ENCODE results near the gene CNFN.

The CNFN gene

DNA sequence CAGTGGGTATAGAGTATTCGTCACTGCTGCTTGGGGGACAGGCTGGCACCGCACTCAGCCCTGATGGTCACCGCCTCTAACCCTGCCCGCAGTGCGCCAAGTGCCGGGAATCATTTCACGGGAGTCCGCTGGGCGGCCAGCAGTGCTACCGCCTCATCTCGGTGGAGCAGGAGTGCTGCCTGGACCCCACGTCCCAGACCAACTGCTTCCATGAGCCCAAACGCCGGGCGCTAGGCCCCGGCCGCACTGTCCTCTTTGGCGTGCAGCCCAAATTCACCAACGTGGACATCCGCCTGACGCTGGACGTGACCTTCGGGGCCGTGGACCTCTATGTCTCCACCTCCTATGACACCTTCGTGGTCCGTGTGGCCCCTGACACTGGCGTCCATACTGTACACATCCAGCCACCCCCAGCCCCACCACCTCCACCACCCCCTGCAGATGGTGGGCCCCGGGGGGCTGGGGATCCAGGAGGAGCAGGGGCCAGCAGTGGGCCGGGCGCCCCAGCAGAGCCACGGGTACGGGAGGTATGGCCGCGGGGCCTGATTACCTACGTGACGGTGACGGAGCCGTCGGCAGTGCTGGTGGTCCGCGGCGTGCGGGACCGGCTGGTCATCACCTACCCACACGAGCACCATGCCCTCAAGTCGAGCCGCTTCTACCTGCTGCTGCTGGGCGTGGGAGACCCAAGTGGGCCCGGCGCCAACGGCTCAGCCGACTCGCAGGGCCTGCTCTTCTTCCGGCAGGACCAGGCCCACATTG is 14.5 kb downstream of the CNFN start:
- no peak for DNase-seq (ENCODE audit: low spot score)

DNA sequence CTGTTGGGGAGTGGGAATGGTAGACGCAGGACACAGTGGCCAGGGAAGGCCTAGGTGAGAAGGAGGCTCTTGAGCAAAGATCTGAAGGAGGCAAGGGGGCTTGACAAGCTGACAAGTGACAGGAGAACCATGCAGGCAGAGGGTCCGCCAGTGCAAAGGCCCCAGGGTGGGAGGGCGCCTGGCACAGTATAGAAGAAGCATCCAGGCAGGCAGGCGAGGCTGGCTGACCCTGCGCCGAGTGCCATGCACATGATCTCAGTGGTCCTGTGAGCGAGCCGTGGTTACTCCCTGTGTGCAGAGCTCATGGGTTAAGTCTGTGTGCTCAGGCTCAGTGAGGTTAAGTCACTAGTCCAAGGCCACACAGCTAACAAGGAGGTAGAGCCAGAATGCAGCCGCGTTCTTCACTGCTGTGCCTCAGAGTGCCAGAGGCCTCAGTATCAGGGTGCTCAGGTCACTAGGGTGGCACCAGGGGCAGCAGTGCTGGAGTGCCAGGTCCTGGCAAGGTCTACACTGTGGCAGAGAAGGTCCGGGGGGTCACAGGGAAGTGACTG is 15.2 kb downstream of the CNFN start:
- no peak for DNase-seq (ENCODE audit: low spot score)

DNA sequence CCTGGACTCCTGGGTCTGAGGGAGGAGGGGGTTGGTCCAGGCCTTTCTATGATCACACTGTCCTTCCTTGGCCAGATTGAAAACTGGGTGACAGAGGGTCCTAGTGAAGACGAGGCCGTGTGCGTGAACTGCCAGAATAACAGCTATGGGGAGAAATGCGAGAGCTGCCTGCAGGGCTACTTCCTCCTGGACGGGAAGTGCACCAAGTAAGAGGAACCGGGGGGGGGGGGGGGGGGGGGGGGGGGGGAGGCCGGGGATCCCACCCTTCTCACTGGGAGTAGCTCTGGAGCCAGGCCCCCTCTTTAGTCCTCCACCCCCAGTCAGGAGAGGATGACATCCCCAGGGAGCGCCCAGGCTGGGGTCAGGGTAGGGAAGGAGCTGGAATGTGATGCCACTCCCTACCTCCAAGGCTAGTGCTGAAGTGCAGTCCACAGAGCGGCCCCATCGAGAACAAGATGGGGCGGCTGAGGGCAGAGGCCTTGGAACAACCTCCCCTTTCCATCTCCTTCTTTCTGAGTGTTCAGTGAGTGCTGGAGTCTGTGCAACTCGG is 19.4 kb downstream of the CNFN start:
- DNase-seq (ENCODE audit: low spot score), result no peak

DNA sequence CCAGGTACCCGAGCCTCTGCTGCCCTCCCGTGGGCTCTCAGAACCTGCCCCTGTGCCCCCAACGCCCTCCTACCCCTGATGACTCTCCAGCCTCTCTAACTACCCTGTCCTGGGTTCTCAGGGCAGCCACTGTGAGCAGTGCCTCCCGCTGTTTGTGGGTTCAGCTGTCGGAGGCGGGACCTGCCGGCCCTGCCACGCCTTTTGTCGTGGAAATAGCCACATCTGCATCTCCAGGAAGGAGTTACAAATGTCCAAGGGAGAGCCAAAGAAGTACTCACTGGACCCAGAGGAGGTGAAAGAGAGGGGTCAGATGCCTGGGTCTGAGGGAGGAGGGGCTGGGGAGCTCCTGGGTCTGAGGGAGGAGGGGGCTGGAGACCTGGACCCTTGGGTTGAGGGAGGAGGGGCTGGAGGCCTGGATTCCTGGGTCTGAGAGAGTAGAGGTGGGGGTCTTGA is 20.0 kb downstream of the CNFN start:
- no peak for DNase-seq (ENCODE audit: low spot score)

DNA sequence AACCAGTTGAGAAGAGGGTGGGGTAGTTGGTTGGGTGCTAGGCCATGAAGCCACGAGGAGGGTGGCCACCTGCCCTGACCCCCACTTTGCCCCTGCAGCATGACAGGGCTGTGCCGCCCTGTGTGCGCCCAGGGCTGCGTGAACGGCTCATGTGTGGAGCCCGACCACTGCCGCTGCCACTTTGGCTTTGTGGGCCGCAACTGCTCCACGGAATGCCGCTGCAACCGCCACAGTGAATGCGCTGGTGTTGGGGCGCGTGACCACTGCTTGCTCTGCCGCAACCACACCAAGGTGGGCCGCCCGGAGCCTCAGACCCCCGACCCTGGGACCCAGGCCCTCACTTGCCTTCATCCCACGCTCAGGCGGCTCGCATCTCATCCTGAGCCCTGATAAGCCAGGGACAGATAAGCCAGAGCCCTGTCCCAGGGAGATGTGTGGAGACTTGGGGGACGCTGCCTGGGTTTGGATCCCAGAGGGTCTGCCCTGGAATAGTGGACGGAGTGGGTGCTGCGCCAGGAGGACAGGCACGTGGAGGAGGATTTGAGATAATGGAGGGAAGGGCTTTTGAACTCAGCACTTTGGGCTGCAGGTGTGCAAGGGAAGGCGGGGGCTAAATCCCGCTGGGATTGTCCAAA is 20.5 kb downstream of the CNFN start:
- no peak for DNase-seq (ENCODE audit: low spot score)

DNA sequence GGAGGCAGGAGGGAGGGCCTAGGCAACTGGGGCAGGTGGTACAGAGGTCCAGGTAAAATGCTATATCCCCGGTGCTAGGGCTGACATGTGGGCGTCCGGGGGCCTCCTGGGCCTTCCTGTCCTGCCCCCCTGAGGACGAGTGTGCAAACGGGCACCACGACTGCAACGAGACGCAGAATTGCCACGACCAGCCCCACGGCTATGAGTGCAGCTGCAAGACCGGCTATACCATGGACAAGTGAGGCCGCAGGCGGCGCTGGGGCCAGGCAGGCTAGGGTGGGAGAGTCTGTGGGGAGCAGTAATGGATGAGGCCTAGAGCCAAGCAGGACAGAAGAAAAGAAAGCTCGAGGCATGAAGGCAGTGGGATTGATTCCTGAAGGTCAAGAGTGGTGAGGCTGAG is 21.3 kb downstream of the CNFN start:
- no peak for DNase-seq (ENCODE audit: low spot score)

DNA sequence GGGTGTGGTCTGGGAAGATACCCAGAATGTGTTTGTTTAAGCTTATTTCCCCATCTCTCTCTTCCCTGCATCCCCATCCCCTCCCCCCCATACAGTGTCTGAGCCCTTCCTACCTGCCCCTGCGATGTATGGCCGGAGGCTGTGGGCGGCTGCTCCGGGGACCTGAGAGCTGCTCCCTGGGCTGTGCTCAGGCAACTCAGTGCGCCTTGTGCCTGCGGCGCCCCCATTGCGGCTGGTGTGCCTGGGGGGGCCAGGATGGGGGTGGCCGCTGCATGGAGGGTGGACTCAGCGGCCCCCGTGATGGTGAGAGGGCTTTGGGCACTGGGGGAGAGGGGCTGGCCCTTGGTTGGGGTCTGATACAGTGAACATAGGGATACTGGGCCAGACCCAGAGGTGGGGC is 21.7 kb downstream of the CNFN start:
- no peak for DNase-seq (ENCODE audit: low spot score)

DNA sequence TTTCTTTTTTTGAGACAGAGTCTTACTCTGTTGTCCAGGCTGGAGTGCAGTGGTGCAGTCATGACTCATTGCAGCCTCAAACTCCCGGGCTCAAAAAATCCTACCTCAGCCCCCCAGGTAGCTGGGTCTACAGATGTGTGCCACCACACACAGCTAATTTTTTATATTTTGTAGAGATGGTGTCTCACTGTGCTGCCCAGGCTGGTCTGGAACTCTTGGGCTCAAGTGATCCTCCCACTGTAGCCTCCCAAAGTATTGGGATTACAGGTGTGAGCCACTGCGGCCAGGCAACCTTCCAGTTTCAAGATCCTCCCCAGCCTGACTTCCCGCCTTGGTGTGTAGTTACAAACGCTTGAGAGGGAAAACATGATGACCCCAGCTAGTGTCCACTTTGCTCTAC is 22.2 kb downstream of the CNFN start:
- no peak for DNase-seq (ENCODE audit: low spot score)

DNA sequence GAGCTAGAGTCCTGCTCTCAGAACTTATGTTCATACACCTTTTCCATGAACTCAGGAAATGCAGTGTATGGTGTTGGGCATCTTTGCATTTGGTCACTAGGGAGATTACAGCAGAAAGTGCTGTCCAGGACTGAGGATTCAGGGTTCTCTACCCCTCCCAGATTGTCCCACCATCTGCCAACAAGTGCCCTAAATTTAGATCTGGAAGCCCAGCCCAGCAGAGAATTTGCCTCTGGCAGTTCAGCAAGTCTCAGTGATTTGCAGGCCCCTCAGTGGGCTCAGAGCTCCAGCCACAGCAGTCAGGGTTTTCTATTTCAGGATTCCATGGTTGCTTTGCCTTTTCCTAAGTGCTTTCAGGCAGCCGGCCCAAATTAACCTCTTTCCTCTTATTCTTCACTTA is 23.4 kb downstream of the CNFN start:
- no peak for DNase-seq (ENCODE audit: low spot score)

DNA sequence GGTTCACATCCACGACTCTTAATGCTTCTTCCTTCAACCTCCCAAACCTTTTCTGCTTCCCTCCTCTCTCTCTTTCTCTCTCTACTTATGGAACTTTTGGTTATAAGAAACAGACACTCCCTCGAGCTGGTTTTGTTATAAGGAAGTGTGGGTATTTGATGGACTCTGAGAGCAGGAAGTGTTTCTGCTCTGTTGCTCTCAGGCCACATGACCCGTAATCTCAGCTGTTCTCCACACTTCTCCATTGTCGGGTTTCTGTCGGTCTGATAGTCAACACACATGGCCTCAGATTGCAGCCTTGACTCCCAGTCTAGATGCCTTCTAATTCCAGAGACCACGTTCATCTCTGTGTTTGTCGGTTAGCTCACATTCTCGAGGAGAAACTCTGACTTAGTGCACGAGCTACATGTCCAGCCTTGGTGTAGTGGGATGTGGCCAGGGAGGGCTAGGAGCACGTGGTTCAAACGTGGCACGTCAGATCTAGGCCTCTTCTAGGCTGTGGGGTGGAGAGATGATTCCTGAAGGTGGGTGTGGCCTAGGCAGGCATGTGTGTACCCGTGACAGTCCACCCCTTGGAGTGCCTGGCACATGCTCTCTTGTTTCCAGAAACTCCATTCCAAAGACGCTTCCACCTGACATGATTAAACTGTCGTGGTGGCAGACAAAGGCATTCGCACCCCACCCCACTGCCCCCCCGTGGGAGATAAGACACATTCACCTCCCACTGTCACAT is 26.3 kb downstream of the CNFN start:
- no peak for DNase-seq (ENCODE audit: low spot score)

DNA sequence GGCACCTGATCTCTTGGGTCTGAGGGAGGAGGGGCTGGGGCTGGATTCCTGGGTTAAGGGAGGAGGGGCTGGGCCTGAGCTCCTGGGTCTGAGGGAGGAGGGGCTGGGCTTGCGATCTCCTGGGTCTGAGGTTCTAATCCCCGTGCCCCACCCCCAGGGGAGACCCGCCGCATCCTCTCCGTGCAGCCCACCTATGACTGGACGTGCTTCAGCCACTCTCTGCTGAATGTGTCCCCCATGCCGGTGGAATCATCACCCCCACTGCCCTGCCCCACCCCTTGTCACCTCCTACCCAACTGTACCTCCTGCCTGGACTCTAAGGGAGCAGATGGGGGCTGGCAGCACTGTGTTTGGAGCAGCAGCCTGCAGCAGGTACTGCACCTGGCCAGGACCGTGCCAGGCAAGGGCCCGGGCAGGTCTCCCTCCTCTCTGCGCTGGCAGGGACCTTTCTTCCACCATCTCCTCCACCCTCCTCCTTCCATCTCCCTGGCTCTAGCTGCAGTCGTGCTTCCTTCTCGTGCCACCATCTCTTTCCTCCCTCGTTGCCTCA is 27.1 kb downstream of the CNFN start:
- DNase-seq (ENCODE audit: low spot score), result no peak

DNA sequence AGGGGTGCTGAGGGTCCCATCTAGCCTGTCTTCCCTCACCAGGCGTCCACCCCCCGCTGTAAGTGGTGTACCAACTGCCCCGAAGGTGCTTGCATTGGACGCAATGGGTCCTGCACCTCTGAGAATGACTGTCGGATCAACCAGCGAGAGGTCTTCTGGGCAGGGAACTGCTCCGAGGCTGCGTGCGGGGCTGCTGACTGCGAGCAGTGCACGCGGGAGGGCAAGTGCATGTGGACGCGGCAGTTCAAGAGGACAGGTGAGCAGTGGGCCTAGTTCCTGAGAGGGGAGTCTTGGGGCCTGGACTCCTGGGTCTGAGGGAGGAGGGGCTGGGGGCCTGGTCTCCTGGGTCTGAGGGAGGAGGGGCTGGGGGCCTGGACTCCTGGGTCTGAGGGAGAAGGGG is 27.8 kb downstream of the CNFN start:
- no peak for DNase-seq (ENCODE audit: low spot score)

DNA sequence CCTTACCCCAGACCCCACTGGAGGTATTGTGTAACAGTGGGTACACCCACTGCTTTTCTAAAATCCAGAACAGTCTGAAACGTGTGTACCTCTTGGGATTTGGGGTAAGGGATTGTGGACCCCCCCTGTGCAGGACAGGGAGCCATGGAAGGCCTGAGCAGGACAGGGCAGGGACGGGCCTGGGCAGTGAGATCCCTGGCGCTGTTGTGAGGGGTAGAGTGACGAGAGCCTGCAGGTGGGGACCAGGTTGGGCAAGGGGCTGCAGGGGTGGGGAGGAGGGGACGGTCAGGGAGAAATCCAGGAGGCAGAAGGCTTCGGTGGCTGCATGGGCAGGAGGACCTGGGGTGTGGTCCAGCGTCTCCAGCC is 28.6 kb downstream of the CNFN start:
- no peak for DNase-seq (ENCODE audit: low spot score)

DNA sequence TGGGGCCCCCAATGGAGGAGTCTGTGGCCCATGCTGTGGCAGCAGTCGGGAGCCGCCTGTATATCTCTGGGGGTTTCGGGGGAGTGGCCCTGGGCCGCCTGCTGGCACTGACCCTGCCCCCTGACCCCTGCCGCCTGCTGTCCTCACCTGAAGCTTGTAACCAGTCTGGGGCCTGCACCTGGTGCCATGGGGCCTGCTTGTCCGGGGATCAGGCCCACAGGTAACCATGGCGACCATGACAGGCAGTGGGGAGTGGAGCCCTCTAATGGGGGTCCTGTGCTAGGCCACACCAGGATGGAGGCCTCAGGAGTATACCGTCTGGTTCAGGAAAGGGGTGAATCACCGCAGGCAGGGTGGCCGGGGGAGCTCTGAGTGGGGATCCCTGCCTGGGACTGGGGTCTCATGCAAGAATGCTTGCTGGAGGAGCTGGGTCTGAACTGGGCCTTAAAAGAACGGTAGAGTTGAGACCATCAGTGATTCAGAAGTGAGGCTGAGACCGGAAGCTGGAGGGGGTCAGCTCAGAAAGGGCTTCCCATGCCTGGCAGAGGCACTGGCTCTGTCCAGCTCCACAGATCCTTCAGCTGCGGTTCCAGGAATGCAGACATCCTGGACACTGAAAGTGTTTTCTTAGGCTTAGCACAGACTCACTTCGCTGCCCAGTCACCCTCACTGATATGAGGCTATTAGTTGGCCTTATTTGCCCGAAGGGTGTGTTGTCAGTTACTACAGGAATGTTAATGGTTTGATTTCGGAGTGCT is 29.1 kb downstream of the CNFN start:
- no peak for DNase-seq (ENCODE audit: low spot score)

DNA sequence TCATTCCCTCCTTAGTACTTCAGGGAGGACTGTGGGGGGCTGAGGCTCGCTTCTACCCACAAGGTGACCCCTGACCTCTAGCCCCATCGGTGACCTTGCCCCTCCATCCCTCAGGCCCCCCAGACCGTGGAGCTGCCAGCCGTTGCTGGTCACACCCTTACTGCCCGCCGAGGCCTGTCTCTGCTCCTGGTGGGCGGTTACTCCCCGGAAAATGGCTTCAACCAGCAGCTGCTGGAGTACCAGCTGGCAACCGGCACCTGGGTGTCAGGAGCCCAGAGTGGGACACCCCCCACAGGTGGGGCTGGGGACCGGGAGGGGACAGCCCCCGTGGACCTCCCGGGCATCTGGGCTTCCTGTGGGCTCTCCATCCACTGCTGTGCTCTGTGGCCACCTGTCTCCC is 32.8 kb downstream of the CNFN start:
- DNase-seq (ENCODE audit: low spot score), result no peak

DNA sequence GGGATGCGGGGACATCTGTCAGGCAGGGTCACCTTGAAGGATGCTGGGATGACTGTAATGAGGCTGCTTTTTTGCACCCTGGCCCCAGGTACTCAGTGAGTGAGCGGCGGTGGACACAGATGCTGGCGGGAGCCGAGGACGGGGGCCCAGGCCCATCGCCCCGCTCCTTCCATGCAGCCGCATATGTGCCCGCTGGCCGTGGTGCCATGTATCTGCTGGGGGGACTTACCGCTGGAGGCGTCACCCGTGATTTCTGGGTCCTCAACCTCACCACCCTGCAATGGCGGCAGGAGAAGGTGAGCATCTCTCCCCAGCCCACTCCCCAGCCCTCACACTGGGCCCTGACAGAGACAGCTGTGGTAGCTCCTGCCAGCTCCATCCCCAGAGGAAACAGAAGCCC is 33.4 kb downstream of the CNFN start:
- no peak for DNase-seq (ENCODE audit: low spot score)

DNA sequence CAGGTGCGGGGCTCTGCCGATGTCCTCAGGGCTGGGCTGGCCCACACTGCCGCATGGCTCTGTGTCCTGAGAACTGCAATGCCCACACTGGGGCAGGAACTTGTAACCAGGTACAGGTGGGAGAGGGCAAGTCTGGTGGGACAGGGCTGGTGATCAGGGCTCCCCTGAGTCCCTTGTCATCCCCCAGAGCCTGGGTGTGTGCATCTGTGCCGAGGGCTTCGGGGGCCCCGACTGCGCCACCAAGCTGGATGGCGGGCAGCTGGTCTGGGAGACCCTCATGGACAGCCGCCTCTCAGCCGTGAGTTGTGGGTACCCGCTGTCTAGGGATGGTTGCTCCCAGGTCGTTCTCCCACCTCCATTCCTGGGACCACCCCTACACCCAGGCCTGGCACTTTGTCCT is 34.2 kb downstream of the CNFN start:
- no peak for DNase-seq (ENCODE audit: low spot score)

DNA sequence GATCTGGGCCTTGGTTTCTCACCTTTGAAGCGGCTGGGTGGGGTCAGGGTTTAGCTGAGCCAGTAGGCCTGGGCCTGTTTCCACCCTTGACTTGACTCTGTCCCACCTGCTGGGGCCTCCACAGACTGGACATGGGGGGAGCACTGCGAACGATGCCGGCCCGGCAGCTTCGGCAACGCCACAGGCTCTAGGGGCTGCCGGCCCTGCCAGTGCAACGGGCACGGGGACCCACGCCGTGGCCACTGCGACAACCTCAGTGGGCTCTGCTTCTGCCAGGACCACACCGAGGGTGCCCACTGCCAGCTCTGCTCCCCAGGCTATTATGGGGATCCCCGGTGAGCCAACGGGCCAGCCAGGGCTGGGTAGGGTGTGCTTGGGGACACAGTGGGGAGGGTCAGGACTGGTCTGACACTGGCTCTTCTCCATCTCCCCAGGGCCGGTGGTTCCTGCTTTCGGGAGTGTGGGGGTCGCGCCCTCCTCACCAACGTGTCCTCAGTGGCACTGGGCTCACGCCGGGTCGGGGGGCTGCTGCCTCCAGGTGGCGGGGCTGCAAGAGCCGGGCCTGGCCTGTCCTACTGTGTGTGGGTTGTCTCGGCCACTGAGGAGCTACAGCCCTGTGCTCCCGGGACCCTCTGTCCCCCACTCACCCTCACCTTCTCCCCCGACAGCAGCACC is 36.6 kb downstream of the CNFN start:
- DNase-seq (ENCODE audit: low spot score), result no peak

DNA sequence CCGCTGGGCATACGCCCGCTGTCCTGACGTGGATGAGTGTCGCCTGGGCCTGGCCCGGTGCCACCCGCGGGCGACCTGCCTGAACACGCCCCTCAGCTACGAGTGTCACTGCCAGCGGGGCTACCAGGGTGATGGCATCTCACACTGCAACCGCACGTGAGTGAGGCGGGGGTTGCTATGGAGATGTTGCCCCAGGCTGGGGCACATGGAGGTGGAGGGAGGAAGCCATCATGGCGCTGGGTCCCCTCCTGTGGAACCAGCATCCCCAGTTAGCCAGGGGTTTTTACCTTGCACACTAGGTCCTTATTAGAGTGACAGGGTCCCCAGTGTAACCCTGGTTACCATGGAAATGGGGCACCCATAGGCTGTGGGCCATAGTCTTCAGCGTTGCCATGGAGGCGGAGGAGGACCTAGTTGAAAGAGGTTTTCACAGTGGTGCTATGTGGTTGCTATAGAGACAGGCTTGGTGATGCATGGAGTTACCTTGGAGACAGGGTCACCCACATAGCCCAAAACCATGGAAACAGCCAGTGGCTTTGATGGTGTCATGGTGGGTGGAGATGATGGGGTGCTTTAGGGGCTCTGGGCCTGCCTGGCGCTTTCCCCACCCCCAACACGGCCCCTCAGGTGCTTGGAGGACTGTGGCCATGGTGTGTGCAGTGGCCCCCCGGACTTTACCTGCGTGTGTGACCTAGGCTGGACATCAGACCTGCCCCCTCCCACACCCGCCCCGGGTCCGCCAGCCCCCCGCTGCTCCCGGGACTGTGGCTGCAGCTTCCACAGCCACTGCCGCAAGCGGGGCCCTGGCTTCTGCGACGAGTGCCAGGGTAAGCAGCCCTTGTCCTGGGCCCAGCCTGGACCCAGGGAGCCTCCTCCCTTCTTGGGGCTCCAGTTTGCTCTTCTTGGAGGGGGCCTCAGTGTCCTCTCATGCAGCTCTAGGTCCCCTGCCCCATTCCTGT is 37.5 kb downstream of the CNFN start:
- DNase-seq (ENCODE audit: low spot score), result peak; percentile 89

Data from putamen (tissue), 1 donor.